B cell (primary cell): ENCODE results near the gene DNAH8. TPM values are rescaled to one million over a fixed set of nuclear protein-coding genes. Genes with fewer than 3 reads are reported as not detected.

Source experiments
- ATAC-seq: fragments of 200-7000 bp; cut with Tn5 transposase; one replicate; pipeline ENCODE4 v1.10.0; 2021; ENCODE audit warnings: low read depth, mild to moderate bottlenecking, moderate number of reproducible peaks, moderate library complexity
- CTCF ChIA-PET: fragments of 350-600 bp; sonication (Branson Sonifier 250); formaldehyde crosslinking; loops from one replicate; lab custom pipeline; 2021; ENCODE audit warnings: antibody characterized with exemption, inconsistent platforms; lab: Charles Lee
- POLR2A ChIA-PET: fragments of 350-600 bp; sonication (Branson Sonifier 250); formaldehyde crosslinking; loops from one replicate; lab custom pipeline; 2021; ENCODE audit warnings: antibody characterized with exemption; lab: Charles Lee
- DNase-seq: peaks from one replicate; pipeline ENCODE4 v3.0.0; 2013
- H2AFZ ChIP-seq: 2 replicates; pipeline ENCODE4 v1.6.1; 2012; ENCODE audit warnings: mild to moderate bottlenecking, low read depth, low read length; ENCODE audit not compliant: insufficient read depth, poor library complexity, severe bottlenecking
- H3K27ac ChIP-seq, 2 donors: 1 replicate in 1 of 2; 2 replicates in 1 of 2; pipeline ENCODE4 v1.5.1; 2012 to 2013; ENCODE audit warnings: low read length in 2 of 2, mild to moderate bottlenecking in 2 of 2, moderate library complexity in 1 of 2
- H3K27me3 ChIP-seq, 4 experiments: fragments of 200-600 bp in 1 of 4; sonication (generic) in 1 of 4; replicated peaks in 1 of 4; 1 replicate in 2 of 4; 2 replicates in 2 of 4; pipeline versions ENCODE4 v1.6.1 to v1.7.0; 2013 to 2016; ENCODE audit warnings: low read length in 3 of 4, mild to moderate bottlenecking in 2 of 4, mixed read lengths in 1 of 4, moderate library complexity in 1 of 4; ENCODE audit not compliant: insufficient read depth in 4 of 4, control insufficient read depth in 3 of 4; ENCODE audit errors: control extremely low read depth in 1 of 4
- H3K36me3 ChIP-seq, 2 experiments: replicated peaks in 1 of 2; 1 replicate in 1 of 2; 2 replicates in 1 of 2; pipeline versions ENCODE4 v1.6.1 to v1.7.1; 2013; ENCODE audit warnings: low read length in 1 of 2; ENCODE audit not compliant: insufficient read depth in 2 of 2, control insufficient read depth in 1 of 2; ENCODE audit errors: control extremely low read depth in 1 of 2, extremely low read depth in 1 of 2
- H3K4me1 ChIP-seq, 2 donors: fragments of 200-600 bp in 1 of 2; sonication (generic) in 1 of 2; 1 replicate in 1 of 2; 2 replicates in 1 of 2; pipeline versions ENCODE4 v1.5.1 to v1.6.1; 2013 to 2017; ENCODE audit warnings: low read length in 2 of 2; ENCODE audit not compliant: control insufficient read depth in 2 of 2, insufficient read depth in 2 of 2
- H3K4me2 ChIP-seq: replicated peaks from 2 replicates; pipeline ENCODE3; 2012; ENCODE audit warnings: mild to moderate bottlenecking, low read depth, low read length; ENCODE audit not compliant: poor library complexity, severe bottlenecking
- H3K4me3 ChIP-seq, 5 experiments: fragments of 200-600 bp in 1 of 5; sonication (generic) in 1 of 5; 1 replicate in 3 of 5; 2 replicates in 2 of 5; pipeline versions ENCODE4 v1.5.1 to v1.7.0; 2011 to 2016; ENCODE audit warnings: low read length in 4 of 5, mild to moderate bottlenecking in 4 of 5, low read depth in 2 of 5, control low read depth in 1 of 5, moderate library complexity in 1 of 5; ENCODE audit not compliant: insufficient read depth in 1 of 5; ENCODE audit errors: control extremely low read depth in 1 of 5, extremely low read depth in 1 of 5
- H3K79me2 ChIP-seq: fragments of 200-600 bp; sonication (generic); one replicate; pipeline ENCODE4 v1.6.0; 2016; ENCODE audit warnings: low read length; ENCODE audit not compliant: control insufficient read depth, insufficient read depth
- H3K9ac ChIP-seq: fragments of 200-600 bp; sonication (generic); 2 replicates; pipeline ENCODE4 v1.6.1; 2017; ENCODE audit warnings: mild to moderate bottlenecking, low read length, moderate library complexity
- H3K9me3 ChIP-seq, 3 donors: one replicate each; pipeline versions ENCODE4 v1.6.1 to v1.7.1; 2013; ENCODE audit warnings: low read length in 2 of 3; ENCODE audit not compliant: control insufficient read depth in 2 of 3, insufficient read depth in 1 of 3; ENCODE audit errors: control extremely low read depth in 1 of 3
- H4K20me1 ChIP-seq: 2 replicates; pipeline ENCODE4 v1.6.0; 2012; ENCODE audit warnings: mild to moderate bottlenecking, low read length; ENCODE audit not compliant: insufficient read depth, control insufficient read depth, poor library complexity, severe bottlenecking
- H3K27ac Mint-ChIP-seq: one replicate; pipeline ENCODE4 v1.8.0; 2021; ENCODE audit warnings: mixed read lengths
- H3K27me3 Mint-ChIP-seq: one replicate; pipeline ENCODE4 v1.8.0; 2021; ENCODE audit warnings: mixed read lengths
- H3K4me1 Mint-ChIP-seq: one replicate; pipeline ENCODE4 v1.8.0; 2021; ENCODE audit warnings: mixed read lengths
- H3K4me3 Mint-ChIP-seq: one replicate; pipeline ENCODE4 v1.8.0; 2021; ENCODE audit warnings: mixed read lengths
- H3K9me3 Mint-ChIP-seq: one replicate; pipeline ENCODE4 v1.8.0; 2022; ENCODE audit warnings: mixed read lengths; ENCODE audit not compliant: insufficient read depth
- EZH2 ChIP-seq: IDR thresholded peaks from 2 replicates; pipeline ENCODE4 v1.6.1; 2012; ENCODE audit warnings: borderline replicate concordance, low read depth, mild to moderate bottlenecking, moderate library complexity, low read length; ENCODE audit not compliant: insufficient read depth, poor library complexity, severe bottlenecking
- WGBS: methylation state at CpG from one replicate; pipeline ENCODE4 v1.1.5; 2013; ENCODE audit warnings: missing lambda C conversion rate; ENCODE audit not compliant: insufficient coverage; 5-methylcytosine and 5-hydroxymethylcytosine counted together
- intact Hi-C: fragments of 100-400 bp; cut with micrococcal nuclease; formaldehyde crosslinking; loops from one replicate; pipeline ENCODE4 v1.10.0; 2022
- polyA plus RNA-seq: library from polyadenylated mRNA; depleted of rRNA; stranded (reverse); fragments of >200 nt; gene quantifications from 2 replicates; pipeline ENCODE4 v1.2.3, GENCODE V29; 2012
- total RNA-seq, 2 donors: library from RNA; stranded (reverse); fragments of 120-200 nt in 1 of 2; gene quantifications; 1 replicate in 1 of 2; 2 replicates in 1 of 2; pipeline versions ENCODE4 v1.2.3 to v1.2.4, GENCODE V29; 2013 to 2022
- TF ChIP-seq, protein P1 (sequence below): fragments of 200-600 bp; IDR thresholded peaks from one replicate; pipeline ENCODE4 v1.8.0; 2022; ENCODE audit warnings: antibody characterized with exemption, mild to moderate bottlenecking

Gene DNAH8
- total and polyA plus RNA-seq, 2 donors (not counting 1 experiment from before 2014, with no cell fraction given) = 0.69 to 1.1 TPM

DNA sequence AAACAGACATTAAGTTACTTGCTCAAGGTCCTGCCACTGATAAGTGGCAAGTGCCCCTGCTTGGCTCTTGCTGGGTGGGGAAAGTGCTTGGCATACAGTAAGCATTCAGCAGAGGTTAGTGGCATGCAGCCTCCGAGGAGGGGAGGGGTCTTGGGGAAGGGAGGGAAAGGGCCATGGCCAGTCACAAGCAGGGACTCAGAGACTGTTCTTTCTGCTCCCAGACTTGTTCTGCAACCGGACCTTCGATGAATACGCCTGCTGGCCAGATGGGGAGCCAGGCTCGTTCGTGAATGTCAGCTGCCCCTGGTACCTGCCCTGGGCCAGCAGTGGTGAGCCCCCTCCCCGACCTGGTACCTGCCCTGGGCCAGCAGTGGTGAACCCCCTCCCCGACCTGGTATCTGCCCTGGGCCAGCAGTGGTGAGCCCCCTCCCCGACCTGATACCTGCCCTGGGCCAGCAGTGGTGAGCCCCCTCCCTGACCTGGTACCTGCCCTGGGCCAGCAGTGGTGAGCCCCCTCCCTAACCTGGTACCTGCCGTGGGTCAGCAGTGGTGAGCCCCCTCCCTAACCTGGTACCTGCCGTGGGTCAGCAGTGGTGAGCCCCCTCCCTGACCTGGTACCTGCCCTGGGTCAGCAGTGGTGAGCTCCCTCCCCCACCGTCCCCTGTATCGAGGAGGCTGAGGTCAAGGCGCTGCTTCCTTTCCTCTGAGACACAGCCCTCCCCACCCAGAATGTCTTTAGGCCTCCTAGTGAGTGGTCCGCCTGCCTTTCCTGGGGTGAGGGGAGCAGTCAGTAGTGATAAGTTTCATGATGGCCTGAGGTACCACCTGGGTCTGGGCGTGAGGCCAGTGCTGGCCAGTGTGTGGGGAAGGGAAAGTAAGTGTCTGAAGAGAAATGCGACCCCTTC is 342.4 kb downstream of the DNAH8 start:
- Mint-ChIP-seq H3K4me3 (no peak overlapping the region), H3K27me3 (peaks cover 50% of the 10 kb centered on the region), H3K9me3 (no peaks in the 10 kb centered on the region), H3K27ac (no peak overlapping the region), H3K4me1 (no peaks in the 10 kb centered on the region)
- intact Hi-C loops = no loop called here
- H4K20me1 ChIP-seq = no peaks in the 10 kb centered on the region
- H3K4me2 ChIP-seq = no peak overlapping the region
- DNase-seq = no peak
- ChIA-PET CTCF (no interaction called here), POLR2A (no interaction called here)
- no peaks in the 10 kb centered on the region for H3K9me3 ChIP-seq
- peaks cover 0 to 4% (median 0%) of the 10 kb centered on the region in 4 experiments for H3K27me3 ChIP-seq
- no peak overlapping the region for H2AFZ ChIP-seq
- TF ChIP-seq EZH2 = no peak
- TF ChIP-seq, protein P1, sequence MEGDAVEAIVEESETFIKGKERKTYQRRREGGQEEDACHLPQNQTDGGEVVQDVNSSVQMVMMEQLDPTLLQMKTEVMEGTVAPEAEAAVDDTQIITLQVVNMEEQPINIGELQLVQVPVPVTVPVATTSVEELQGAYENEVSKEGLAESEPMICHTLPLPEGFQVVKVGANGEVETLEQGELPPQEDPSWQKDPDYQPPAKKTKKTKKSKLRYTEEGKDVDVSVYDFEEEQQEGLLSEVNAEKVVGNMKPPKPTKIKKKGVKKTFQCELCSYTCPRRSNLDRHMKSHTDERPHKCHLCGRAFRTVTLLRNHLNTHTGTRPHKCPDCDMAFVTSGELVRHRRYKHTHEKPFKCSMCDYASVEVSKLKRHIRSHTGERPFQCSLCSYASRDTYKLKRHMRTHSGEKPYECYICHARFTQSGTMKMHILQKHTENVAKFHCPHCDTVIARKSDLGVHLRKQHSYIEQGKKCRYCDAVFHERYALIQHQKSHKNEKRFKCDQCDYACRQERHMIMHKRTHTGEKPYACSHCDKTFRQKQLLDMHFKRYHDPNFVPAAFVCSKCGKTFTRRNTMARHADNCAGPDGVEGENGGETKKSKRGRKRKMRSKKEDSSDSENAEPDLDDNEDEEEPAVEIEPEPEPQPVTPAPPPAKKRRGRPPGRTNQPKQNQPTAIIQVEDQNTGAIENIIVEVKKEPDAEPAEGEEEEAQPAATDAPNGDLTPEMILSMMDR = no peak
- ATAC-seq = no peak
- no peaks in the 10 kb centered on the region for H3K79me2 ChIP-seq
- no peaks in the 10 kb centered on the region for H3K4me1 ChIP-seq
- no peak overlapping the region for H3K9ac ChIP-seq
- no peaks in the 10 kb centered on the region for H3K36me3 ChIP-seq
- H3K27ac ChIP-seq = no peak overlapping the region
- H3K4me3 ChIP-seq = no peak overlapping the region
- 75% methylated on average over 13 of the region's 17 CpGs for WGBS

DNA sequence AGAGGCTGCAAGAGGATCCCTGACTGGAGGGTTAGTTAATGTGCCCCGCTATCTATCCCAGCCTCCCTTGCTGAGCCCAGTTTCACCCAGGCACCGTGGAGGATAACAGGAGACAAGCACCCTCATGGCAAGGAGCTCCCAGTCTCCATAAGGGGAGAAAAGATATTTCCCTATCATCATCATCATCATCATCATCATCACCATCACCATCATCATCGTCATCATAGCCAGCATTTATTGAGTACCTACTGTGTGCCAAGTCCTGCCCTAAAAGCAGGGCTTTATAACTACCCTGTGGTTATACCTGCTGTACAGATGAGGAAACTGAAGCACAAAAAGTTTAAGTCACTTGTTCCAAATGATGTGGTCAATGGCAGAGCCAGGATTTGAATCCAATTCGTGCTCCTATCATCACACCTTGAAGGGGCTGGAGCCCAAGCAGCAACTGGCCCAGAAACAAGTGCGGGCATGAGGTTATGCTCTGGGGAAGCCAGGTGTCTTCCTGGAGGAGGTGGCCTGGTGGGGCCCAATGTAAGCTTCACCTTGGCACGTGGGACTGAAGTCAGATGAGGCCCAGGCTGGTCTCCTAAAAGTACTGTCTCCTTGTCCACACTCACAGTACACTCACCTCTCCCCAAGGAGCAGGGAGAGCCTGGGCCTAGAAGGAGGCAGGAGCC is 343.5 kb downstream of the DNAH8 start:
- Histone ChIP-seq H3K36me3 (no peaks in the 10 kb centered on the region), H3K9ac (no peak overlapping the region), H3K27me3 (peaks cover 0 to 4% (median 0%) of the 10 kb centered on the region in 4 experiments), H3K27ac (no peak overlapping the region), H2AFZ (no peak overlapping the region), H3K9me3 (no peaks in the 10 kb centered on the region), H3K4me2 (no peak overlapping the region), H3K4me1 (no peaks in the 10 kb centered on the region), H3K79me2 (no peaks in the 10 kb centered on the region), H3K4me3 (no peak overlapping the region), H4K20me1 (no peaks in the 10 kb centered on the region)
- DNase-seq = no peak
- WGBS = 63% methylated on average over 2 of the region's 6 CpGs
- Mint-ChIP-seq H3K4me1 (no peaks in the 10 kb centered on the region), H3K4me3 (no peak overlapping the region), H3K27me3 (peaks cover 48% of the 10 kb centered on the region), H3K9me3 (no peaks in the 10 kb centered on the region), H3K27ac (no peak overlapping the region)
- ChIA-PET CTCF (no interaction called here), POLR2A (no interaction called here)
- TF ChIP-seq, protein P1 = no peak
- no peak for TF ChIP-seq EZH2
- ATAC-seq = no peak
- intact Hi-C loops = no loop called here
